ENCODE results near the gene HSD17B1.
"Not testable (repeated sequence)": the region's sequence is repeated elsewhere in the genome, so short reads cannot be mapped to it uniquely, and the experiment has no call there.

Gene HSD17B1

GRCh38 chr17:42552736-42553135, at the start of gene HSD17B1:
HSD17B1 (plus strand) TSS chr17:42552923; CDS start chr17:42552934, 11 bp downstream.
- Mint-ChIP-seq H3K27ac (peak within 1 kb of the TSS; percentile 58), H3K4me3 (peak within 1 kb of the TSS; percentile 90), H3K4me1 (ENCODE audit: low read depth) (peaks cover 27% of the 10 kb centered on the region)
- H3K27me3 Mint-ChIP-seq; H3K36me3 Mint-ChIP-seq (ENCODE audit: low read depth); H3K9me3 Mint-ChIP-seq: not testable (repeated sequence)

- no peak overlapping the region for H3K27ac Mint-ChIP-seq
- H3K36me3 Mint-ChIP-seq (ENCODE audit: low read depth) = peaks cover 22% of the 10 kb centered on the region
- H3K9me3 Mint-ChIP-seq = no peaks in the 10 kb centered on the region
- no peak overlapping the region for H3K4me3 Mint-ChIP-seq
- no peaks in the 10 kb centered on the region for H3K4me1 Mint-ChIP-seq (ENCODE audit: low read depth)
- no peaks in the 10 kb centered on the region for H3K27me3 Mint-ChIP-seq
Measured at GRCh38 chr17:42502926-42503325, 49.8 kb upstream of the HSD17B1 start.

- no peak overlapping the region for H3K27ac Mint-ChIP-seq
- H3K36me3 Mint-ChIP-seq (ENCODE audit: low read depth) = peaks cover 18% of the 10 kb centered on the region
- H3K9me3 Mint-ChIP-seq = no peaks in the 10 kb centered on the region
- H3K27me3 Mint-ChIP-seq = no peaks in the 10 kb centered on the region
- H3K4me3 Mint-ChIP-seq = no peak overlapping the region
- H3K4me1 Mint-ChIP-seq (ENCODE audit: low read depth) = peaks cover 3% of the 10 kb centered on the region
Measured at GRCh38 chr17:42507671-42508070, 45.1 kb upstream of the HSD17B1 start.

- Mint-ChIP-seq H3K27me3 (no peaks in the 10 kb centered on the region), H3K4me3 (no peak overlapping the region), H3K4me1 (ENCODE audit: low read depth) (peaks cover 3% of the 10 kb centered on the region), H3K36me3 (ENCODE audit: low read depth) (peaks cover 17% of the 10 kb centered on the region), H3K9me3 (no peaks in the 10 kb centered on the region), H3K27ac (no peak overlapping the region)
Measured at GRCh38 chr17:42508426-42509165, 44.1 kb upstream of the HSD17B1 start.

GRCh38 chr17:42509409-42509808, 43.3 kb upstream of the HSD17B1 start:
- H3K27me3 Mint-ChIP-seq = no peaks in the 10 kb centered on the region

GRCh38 chr17:42509841-42510240, 42.9 kb upstream of the HSD17B1 start:
- Mint-ChIP-seq H3K4me3 (no peak overlapping the region), H3K9me3 (no peaks in the 10 kb centered on the region), H3K36me3 (ENCODE audit: low read depth) (peaks cover 11% of the 10 kb centered on the region), H3K27me3 (no peaks in the 10 kb centered on the region), H3K27ac (no peak overlapping the region), H3K4me1 (ENCODE audit: low read depth) (peaks cover 3% of the 10 kb centered on the region)

More at GRCh38 chr17:42509409-42509808, 43.3 kb upstream of the HSD17B1 start:
- Mint-ChIP-seq H3K36me3 (ENCODE audit: low read depth) (peaks cover 12% of the 10 kb centered on the region), H3K4me1 (ENCODE audit: low read depth) (peaks cover 3% of the 10 kb centered on the region), H3K9me3 (no peaks in the 10 kb centered on the region), H3K4me3 (no peak overlapping the region), H3K27ac (no peak overlapping the region)

- Mint-ChIP-seq H3K36me3 (ENCODE audit: low read depth) (peaks cover 11% of the 10 kb centered on the region), H3K9me3 (no peaks in the 10 kb centered on the region), H3K27ac (no peak overlapping the region), H3K4me3 (no peak overlapping the region), H3K27me3 (no peaks in the 10 kb centered on the region), H3K4me1 (ENCODE audit: low read depth) (peaks cover 3% of the 10 kb centered on the region)
Measured at GRCh38 chr17:42512246-42512645, 40.5 kb upstream of the HSD17B1 start.

GRCh38 chr17:42512733-42513251, 39.9 kb upstream of the HSD17B1 start:
- peaks cover 9% of the 10 kb centered on the region for H3K36me3 Mint-ChIP-seq (ENCODE audit: low read depth)
- no peaks in the 10 kb centered on the region for H3K27me3 Mint-ChIP-seq
- H3K4me3 Mint-ChIP-seq = no peak overlapping the region
- peaks cover 3% of the 10 kb centered on the region for H3K4me1 Mint-ChIP-seq (ENCODE audit: low read depth)
- H3K9me3 Mint-ChIP-seq = no peaks in the 10 kb centered on the region
- H3K27ac Mint-ChIP-seq = no peak overlapping the region

GRCh38 chr17:42513686-42514085, 39.0 kb upstream of the HSD17B1 start:
- peaks cover 3% of the 10 kb centered on the region for H3K4me1 Mint-ChIP-seq (ENCODE audit: low read depth)

GRCh38 chr17:42514279-42514678, 38.4 kb upstream of the HSD17B1 start:
- H3K9me3 Mint-ChIP-seq = no peaks in the 10 kb centered on the region
- H3K36me3 Mint-ChIP-seq (ENCODE audit: low read depth) = no peaks in the 10 kb centered on the region
- H3K27ac Mint-ChIP-seq = no peak overlapping the region
- H3K4me3 Mint-ChIP-seq = no peak overlapping the region
- H3K27me3 Mint-ChIP-seq = no peaks in the 10 kb centered on the region
- peaks cover 3% of the 10 kb centered on the region for H3K4me1 Mint-ChIP-seq (ENCODE audit: low read depth)

More at GRCh38 chr17:42513686-42514085, 39.0 kb upstream of the HSD17B1 start:
- Mint-ChIP-seq H3K27me3 (no peaks in the 10 kb centered on the region), H3K4me3 (no peak overlapping the region), H3K36me3 (ENCODE audit: low read depth) (peaks cover 3% of the 10 kb centered on the region), H3K9me3 (no peaks in the 10 kb centered on the region), H3K27ac (no peak overlapping the region)

GRCh38 chr17:42514867-42515266, 37.9 kb upstream of the HSD17B1 start:
- Mint-ChIP-seq H3K4me3 (no peak overlapping the region), H3K27me3 (no peaks in the 10 kb centered on the region), H3K9me3 (no peaks in the 10 kb centered on the region), H3K36me3 (ENCODE audit: low read depth) (no peaks in the 10 kb centered on the region), H3K27ac (no peak overlapping the region), H3K4me1 (ENCODE audit: low read depth) (no peaks in the 10 kb centered on the region)

GRCh38 chr17:42517516-42517915, 35.2 kb upstream of the HSD17B1 start:
- Mint-ChIP-seq H3K4me3 (no peak overlapping the region), H3K9me3 (no peaks in the 10 kb centered on the region), H3K36me3 (ENCODE audit: low read depth) (no peaks in the 10 kb centered on the region), H3K27ac (no peak overlapping the region), H3K4me1 (ENCODE audit: low read depth) (no peaks in the 10 kb centered on the region), H3K27me3 (no peaks in the 10 kb centered on the region)

GRCh38 chr17:42518046-42518754, 34.5 kb upstream of the HSD17B1 start:
- Mint-ChIP-seq H3K4me3 (no peak overlapping the region), H3K4me1 (ENCODE audit: low read depth) (no peaks in the 10 kb centered on the region), H3K36me3 (ENCODE audit: low read depth) (no peaks in the 10 kb centered on the region), H3K27me3 (peaks cover 1% of the 10 kb centered on the region), H3K9me3 (no peaks in the 10 kb centered on the region), H3K27ac (no peak overlapping the region)

- peaks cover 3% of the 10 kb centered on the region for H3K4me1 Mint-ChIP-seq (ENCODE audit: low read depth)
Measured at GRCh38 chr17:42518755-42519545, 33.8 kb upstream of the HSD17B1 start.

More at GRCh38 chr17:42518755-42519545, 33.8 kb upstream of the HSD17B1 start:
- Mint-ChIP-seq H3K4me3 (no peak overlapping the region), H3K27ac (no peak overlapping the region), H3K36me3 (ENCODE audit: low read depth) (no peaks in the 10 kb centered on the region), H3K9me3 (no peaks in the 10 kb centered on the region), H3K27me3 (peaks cover 3% of the 10 kb centered on the region)
